ENCODE data around the gene GPR152.

Gene GPR152

GRCh38 chr11:67463680-67464410 is 11.3 kb upstream of the GPR152 start:
- no peak for FAIRE-seq

GRCh38 chr11:67463186-67463585 is 10.7 kb upstream of the GPR152 start:
- FAIRE-seq: no peak

- FAIRE-seq: no peak
Observed at GRCh38 chr11:67458266-67458665, 5.7 kb upstream of the GPR152 start.

DNA sequence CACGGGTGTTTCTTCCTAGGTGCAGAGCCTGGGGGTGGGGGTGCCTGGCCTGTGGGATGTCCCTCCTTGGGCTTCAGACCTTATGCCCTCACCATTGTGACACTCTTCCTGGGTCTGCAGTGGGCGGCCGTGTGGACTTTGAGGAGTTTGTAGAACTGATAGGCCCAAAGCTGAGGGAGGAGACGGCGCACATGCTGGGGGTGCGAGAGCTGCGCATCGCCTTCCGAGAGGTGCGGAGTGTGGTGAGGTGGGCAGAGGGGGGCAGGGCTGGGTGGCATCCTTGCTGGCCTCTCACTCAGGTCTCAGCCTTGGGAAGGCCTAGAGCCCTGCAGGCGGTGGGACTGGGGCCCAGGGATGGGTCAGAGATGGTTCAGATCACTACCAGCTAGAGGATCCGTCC is 4.9 kb upstream of the GPR152 start:
- FAIRE-seq: no peak

- FAIRE-seq: no peak
Observed at GRCh38 chr11:67456068-67456705, 3.7 kb upstream of the GPR152 start.

DNA sequence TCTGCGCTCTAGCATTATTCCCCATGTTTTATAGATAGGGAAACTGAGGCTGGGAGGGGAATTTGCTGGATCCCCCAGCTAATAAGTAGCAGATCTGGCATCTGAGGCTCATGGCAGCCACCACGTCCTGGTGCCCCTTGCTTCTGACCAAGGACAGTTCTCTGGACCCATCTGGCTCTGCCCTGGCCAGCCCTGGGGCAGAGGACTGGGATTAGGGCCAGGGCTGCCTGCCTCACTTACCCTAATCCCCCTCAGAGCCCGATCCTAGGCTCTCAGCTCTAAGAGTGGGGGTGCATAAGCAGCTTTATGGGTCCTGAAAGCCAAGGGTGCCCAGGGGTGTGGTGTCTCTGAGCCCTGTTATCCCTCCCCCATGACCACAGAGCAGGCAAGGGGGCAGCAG is 2.5 kb upstream of the GPR152 start, which contains the start of gene CABP4:
Gene CABP4 (plus strand): TSS at position 301 of the 400 bp plus-strand sequence. CDS start 70 bp downstream, at position 371.
- no peak for FAIRE-seq

- FAIRE-seq: no peak
Observed at GRCh38 chr11:67453816-67454732, 1.5 kb upstream of the GPR152 start.

DNA sequence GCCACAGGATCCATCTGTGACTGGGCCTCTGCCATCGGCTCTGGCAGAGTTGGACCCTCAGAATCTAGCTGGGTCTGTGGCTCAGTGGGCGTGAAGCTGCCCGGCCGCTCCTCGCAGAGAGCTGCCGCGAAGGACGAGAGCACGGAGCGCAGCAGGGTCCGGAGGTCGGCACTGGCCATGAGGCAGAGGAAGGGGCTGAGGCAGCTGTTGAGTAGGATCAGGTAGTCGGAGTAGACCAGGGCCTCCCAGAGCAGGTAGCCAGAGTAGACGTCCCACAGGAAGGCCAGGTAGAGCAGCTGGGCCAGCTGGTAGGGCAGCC is 912 bp downstream of the GPR152 start:
- FAIRE-seq: no peak

GRCh38 chr11:67450796-67451657 is 1.5 kb downstream of the GPR152 start:
- FAIRE-seq: no peak

DNA sequence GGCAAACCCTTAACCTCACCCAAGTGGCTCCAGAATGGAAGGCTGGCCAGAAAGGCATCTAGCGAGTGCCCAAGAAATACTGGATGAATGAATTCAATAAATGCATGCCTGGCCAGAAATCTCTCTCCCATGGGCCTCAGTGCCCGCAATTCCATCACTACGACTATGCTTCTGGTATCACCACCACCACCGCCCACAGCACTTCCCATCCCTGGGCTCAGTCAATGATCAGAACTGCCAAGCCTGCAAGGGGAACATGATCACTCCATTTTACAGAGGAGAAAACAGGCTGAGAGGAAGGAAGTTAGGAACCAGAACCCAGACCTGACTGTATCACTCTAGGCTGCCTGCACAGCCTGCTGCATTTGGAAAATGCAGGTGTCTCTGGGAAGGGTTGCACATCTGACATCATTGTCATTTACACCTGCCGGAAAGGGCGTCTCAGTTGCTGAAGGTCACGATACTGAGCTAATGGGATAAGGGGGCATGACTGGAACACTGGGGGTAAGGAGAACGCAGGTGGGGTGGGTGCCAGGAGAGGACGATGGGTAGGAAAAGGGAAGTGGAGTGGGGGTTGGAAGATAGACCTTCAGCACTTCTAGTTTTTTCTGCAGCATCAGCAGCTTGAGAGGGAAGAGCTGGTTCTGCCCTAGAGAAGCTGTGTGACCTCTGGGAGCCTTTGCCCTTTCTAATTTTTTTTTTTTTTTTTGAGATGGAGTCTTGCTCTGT is 3.2 kb downstream of the GPR152 start:
- no peak for FAIRE-seq

DNA sequence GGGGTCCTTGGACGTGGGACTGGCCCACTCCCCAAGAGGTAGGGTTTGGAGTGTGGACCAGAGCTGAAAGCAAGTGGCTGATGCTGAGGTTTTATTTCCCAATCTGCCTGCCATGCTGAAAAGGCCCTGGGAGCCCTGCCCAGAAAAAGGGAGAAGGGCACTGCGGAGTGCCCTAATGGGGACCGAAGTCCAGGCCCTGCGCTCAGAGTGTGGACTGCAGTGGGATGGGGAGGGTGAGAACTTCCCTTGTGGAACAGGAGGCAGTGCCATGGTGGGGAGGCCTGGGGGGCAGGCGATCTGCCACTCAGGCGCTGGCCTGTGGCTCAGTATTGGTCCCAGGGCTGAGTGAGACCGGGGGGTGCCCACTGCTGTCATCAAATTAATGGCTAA is 4.3 kb downstream of the GPR152 start:
- no peak for FAIRE-seq

- FAIRE-seq: no peak
Observed at GRCh38 chr11:67445515-67445914, 7.0 kb downstream of the GPR152 start.

GRCh38 chr11:67442504-67443404 is 9.8 kb downstream of the GPR152 start:
- FAIRE-seq: no peak

DNA sequence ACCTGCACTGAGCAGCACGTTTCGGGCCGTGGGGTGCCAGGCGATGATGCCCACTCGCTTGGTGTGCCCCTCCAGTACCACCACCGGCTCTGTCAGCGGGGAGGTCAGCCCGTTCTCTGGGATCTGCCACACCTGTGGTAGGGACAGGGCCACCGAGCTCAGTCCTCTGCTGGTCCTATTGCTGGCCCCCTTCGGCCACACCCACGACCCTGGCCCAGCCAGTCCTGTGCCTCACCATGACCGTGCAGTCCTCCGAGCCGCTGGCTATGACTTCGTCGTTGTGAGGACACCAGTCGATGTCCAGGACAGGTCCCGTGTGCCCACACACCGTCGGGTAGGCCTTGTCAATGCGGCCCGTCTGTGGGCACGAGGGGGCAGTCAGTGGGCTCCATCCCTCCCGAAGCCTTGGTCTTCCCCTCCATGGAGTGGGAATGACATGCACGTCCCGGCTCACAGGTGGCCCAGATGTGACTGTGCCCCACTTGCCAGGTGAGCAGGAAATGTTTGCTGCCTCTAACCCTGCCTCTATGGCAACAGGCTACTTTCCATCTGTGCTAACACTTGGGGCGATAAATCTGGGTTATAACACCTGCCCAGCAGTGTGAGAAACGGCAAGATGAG is 10.7 kb downstream of the GPR152 start:
- no peak for FAIRE-seq

GRCh38 chr11:67441098-67441563 is 11.4 kb downstream of the GPR152 start:
- FAIRE-seq: no peak

DNA sequence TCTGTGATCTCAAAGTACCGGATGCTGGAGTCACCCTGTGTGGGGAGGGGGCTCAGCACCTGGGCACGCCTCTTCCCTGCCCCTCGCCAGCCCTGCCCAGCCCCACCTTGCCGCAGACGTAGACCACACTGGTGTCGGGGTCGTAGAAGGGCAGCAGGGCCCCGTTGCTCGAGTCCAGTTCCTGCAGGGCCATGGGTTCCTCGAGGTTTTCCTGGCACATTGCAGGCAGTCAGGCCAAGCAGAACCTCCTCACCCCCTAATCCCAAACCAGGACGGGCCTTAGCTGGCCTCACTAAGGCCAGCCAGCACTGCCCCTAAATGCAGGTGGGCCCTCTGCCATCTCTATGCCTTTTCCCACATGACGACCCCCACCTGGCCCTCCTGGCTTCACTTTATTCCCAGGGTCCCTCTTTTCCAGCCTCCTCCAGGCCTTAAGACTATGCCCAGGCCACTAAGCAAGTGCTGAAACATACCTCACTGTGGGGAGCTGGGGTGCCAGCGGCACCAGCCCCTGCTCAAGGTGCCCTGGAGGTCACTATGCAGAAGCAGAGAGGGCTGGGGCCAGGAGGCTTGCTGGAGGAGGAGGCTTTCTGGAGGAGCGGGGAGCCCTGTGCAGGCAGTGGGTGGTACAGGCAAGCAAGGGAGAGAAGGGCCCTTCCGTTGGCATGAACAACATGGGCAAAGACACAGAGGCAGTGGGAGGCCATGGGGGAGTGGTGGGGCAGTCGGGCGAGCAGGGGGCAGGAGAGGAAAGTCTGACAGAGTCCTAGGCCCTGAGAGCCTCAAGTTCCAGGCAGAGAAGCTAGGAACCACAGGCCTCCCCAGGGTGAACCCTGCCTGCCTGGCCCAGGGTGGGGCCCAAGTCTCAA is 12.1 kb downstream of the GPR152 start:
- FAIRE-seq: no peak

- FAIRE-seq: no peak
Observed at GRCh38 chr11:67439321-67440228, 13.0 kb downstream of the GPR152 start.
